Activated CD4-positive, alpha-beta memory T cell treated with anti-CD3 and anti-CD28 coated beads for 36 hours (primary cell): ENCODE data around the gene MAP1B. TPM values are rescaled to one million over a fixed set of nuclear protein-coding genes. Genes with fewer than 3 reads are reported as not detected.

ENCODE experiments used
- CTCF ChIA-PET: fragments of 350-600 bp; sonication (Branson Sonifier 250); formaldehyde crosslinking; loops from one replicate; lab custom pipeline; 2021; ENCODE audit warnings: antibody characterized with exemption, inconsistent platforms; lab: Charles Lee
- POLR2A ChIA-PET: fragments of 350-600 bp; sonication (Branson Sonifier 250); formaldehyde crosslinking; loops from one replicate; lab custom pipeline; 2021; ENCODE audit warnings: antibody characterized with exemption; lab: Charles Lee
- DNase-seq: peaks from one replicate; pipeline ENCODE4 v3.0.0-alpha.2; 2020
- H3K27ac Mint-ChIP-seq: one replicate; pipeline ENCODE4 v1.8.0; 2021; ENCODE audit warnings: mixed read lengths
- H3K27me3 Mint-ChIP-seq: one replicate; pipeline ENCODE4 v1.8.0; 2021; ENCODE audit warnings: mixed read lengths
- H3K36me3 Mint-ChIP-seq: one replicate; pipeline ENCODE4 v1.8.0; 2021; ENCODE audit warnings: mixed read lengths
- H3K4me1 Mint-ChIP-seq: one replicate; pipeline ENCODE4 v1.8.0; 2021; ENCODE audit warnings: low read depth, mixed read lengths
- H3K4me3 Mint-ChIP-seq: one replicate; pipeline ENCODE4 v1.8.0; 2021; ENCODE audit warnings: mild to moderate bottlenecking, mixed read lengths
- H3K9me3 Mint-ChIP-seq: one replicate; pipeline ENCODE4 v1.8.0; 2021; ENCODE audit warnings: mixed read lengths
- intact Hi-C: fragments of 100-400 bp; cut with micrococcal nuclease; formaldehyde crosslinking; loops from one replicate; pipeline ENCODE4 v1.15.1; 2023
- total RNA-seq, 2 experiments: library from RNA; stranded (reverse); gene quantifications; one replicate each; pipeline ENCODE4 v1.2.3, GENCODE V29; 2021

Gene MAP1B
- total RNA-seq, 2 experiments from 2014 or later = 0.51 to 0.78 TPM

GRCh38 chr5:72224946-72225463 lies 117.7 kb downstream of the MAP1B start:
- H3K36me3 Mint-ChIP-seq = peaks cover 70% of the 10 kb centered on the region
- H3K27ac Mint-ChIP-seq = no peak overlapping the region

GRCh38 chr5:72225741-72226140 lies 118.5 kb downstream of the MAP1B start:
- no peak overlapping the region for H3K27ac Mint-ChIP-seq
- peaks cover 72% of the 10 kb centered on the region for H3K36me3 Mint-ChIP-seq
- H3K4me3 Mint-ChIP-seq = no peak overlapping the region
- intact Hi-C loops = no loop called here
- no peaks in the 10 kb centered on the region for H3K4me1 Mint-ChIP-seq
- no peaks in the 10 kb centered on the region for H3K9me3 Mint-ChIP-seq
- no peak for DNase-seq
- no peaks in the 10 kb centered on the region for H3K27me3 Mint-ChIP-seq
- CTCF ChIA-PET = no interaction called here
- POLR2A ChIA-PET = no interaction called here

More at GRCh38 chr5:72224946-72225463, 117.7 kb downstream of the MAP1B start:
- intact Hi-C loops = no loop called here
- no peak for DNase-seq
- no peaks in the 10 kb centered on the region for H3K9me3 Mint-ChIP-seq
- no peak overlapping the region for H3K4me3 Mint-ChIP-seq
- CTCF ChIA-PET = no interaction called here
- POLR2A ChIA-PET = no interaction called here
- no peaks in the 10 kb centered on the region for H3K4me1 Mint-ChIP-seq
- no peaks in the 10 kb centered on the region for H3K27me3 Mint-ChIP-seq

- ChIA-PET CTCF (no interaction called here), POLR2A (no interaction called here)
- no peak for DNase-seq
- Mint-ChIP-seq H3K4me3 (no peak overlapping the region), H3K36me3 (peaks cover 74% of the 10 kb centered on the region), H3K4me1 (peaks cover under 1% of the 10 kb centered on the region), H3K27me3 (no peaks in the 10 kb centered on the region), H3K9me3 (no peaks in the 10 kb centered on the region), H3K27ac (no peak overlapping the region)
- intact Hi-C loops = no loop called here
Observed at GRCh38 chr5:72226950-72227349, 119.7 kb downstream of the MAP1B start.

- DNase-seq = no peak
- CTCF ChIA-PET = interaction anchor here (0.6 kb wide), 1 partner anchor 254 kb away, joined by 4 read pairs; no protein-coding TSS in a partner anchor
- H3K36me3 Mint-ChIP-seq = peaks cover 68% of the 10 kb centered on the region
- no peak overlapping the region for H3K27ac Mint-ChIP-seq
- intact Hi-C loops = no loop called here
- no peaks in the 10 kb centered on the region for H3K9me3 Mint-ChIP-seq
- peaks cover 14% of the 10 kb centered on the region for H3K4me1 Mint-ChIP-seq
- H3K27me3 Mint-ChIP-seq = no peaks in the 10 kb centered on the region
- POLR2A ChIA-PET = no interaction called here
- H3K4me3 Mint-ChIP-seq = no peak overlapping the region
Observed at GRCh38 chr5:72228960-72229359, 121.7 kb downstream of the MAP1B start.

GRCh38 chr5:72231991-72232703 lies 124.9 kb downstream of the MAP1B start:
- no peaks in the 10 kb centered on the region for H3K9me3 Mint-ChIP-seq
- intact Hi-C loops = loop anchor here (5.0 to 10.0 kb wide), 4 partner anchors 35 to 630 kb away; no protein-coding TSS in a partner anchor
- H3K4me3 Mint-ChIP-seq = no peak overlapping the region
- POLR2A ChIA-PET = no interaction called here
- no peak overlapping the region for H3K27ac Mint-ChIP-seq
- peaks cover 51% of the 10 kb centered on the region for H3K36me3 Mint-ChIP-seq
- peaks cover 36% of the 10 kb centered on the region for H3K4me1 Mint-ChIP-seq
- CTCF ChIA-PET = no interaction called here
- no peak for DNase-seq
- H3K27me3 Mint-ChIP-seq = no peaks in the 10 kb centered on the region

- no peak overlapping the region for H3K4me3 Mint-ChIP-seq
- H3K27ac Mint-ChIP-seq = no peak overlapping the region
- peaks cover 36% of the 10 kb centered on the region for H3K4me1 Mint-ChIP-seq
- ChIA-PET CTCF (no interaction called here), POLR2A (no interaction called here)
- DNase-seq = no peak
- H3K27me3 Mint-ChIP-seq = no peaks in the 10 kb centered on the region
- intact Hi-C loops = loop anchor here (5.0 to 10.0 kb wide), 4 partner anchors 34 to 631 kb away; no protein-coding TSS in a partner anchor
- H3K9me3 Mint-ChIP-seq = no peaks in the 10 kb centered on the region
- H3K36me3 Mint-ChIP-seq = peaks cover 50% of the 10 kb centered on the region
Observed at GRCh38 chr5:72232838-72233237, 125.6 kb downstream of the MAP1B start.

- no peak overlapping the region for H3K4me3 Mint-ChIP-seq
- H3K4me1 Mint-ChIP-seq = peaks cover 36% of the 10 kb centered on the region
- H3K36me3 Mint-ChIP-seq = peaks cover 51% of the 10 kb centered on the region
- intact Hi-C loops = loop anchor here (1.0 to 10.0 kb wide), 10 partner anchors 21 to 632 kb away; no protein-coding TSS in a partner anchor
- no peak for DNase-seq
- H3K27ac Mint-ChIP-seq = no peak overlapping the region
- CTCF ChIA-PET = interaction anchor here (1.2 to 1.9 kb wide), 4 partner anchors 13 to 95 kb away, joined by 3 to 6 read pairs (median 4); no protein-coding TSS in a partner anchor
- H3K9me3 Mint-ChIP-seq = no peaks in the 10 kb centered on the region
- no peaks in the 10 kb centered on the region for H3K27me3 Mint-ChIP-seq
- POLR2A ChIA-PET = interaction anchor here (0.6 to 1.5 kb wide), 4 partner anchors 39 to 459 kb away, joined by 4 to 7 read pairs (median 4); no protein-coding TSS in a partner anchor
Observed at GRCh38 chr5:72233835-72234234, 126.6 kb downstream of the MAP1B start.

- peaks cover 36% of the 10 kb centered on the region for H3K4me1 Mint-ChIP-seq
- ChIA-PET POLR2A (interaction anchor here (0.6 to 1.5 kb wide), 4 partner anchors 39 to 460 kb away, joined by 4 to 7 read pairs (median 4); no protein-coding TSS in a partner anchor), CTCF (interaction anchor here (0.8 to 1.9 kb wide), 6 partner anchors 13 to 100 kb away, joined by 3 to 6 read pairs (median 4); no protein-coding TSS in a partner anchor)
- no peak overlapping the region for H3K27ac Mint-ChIP-seq
- H3K27me3 Mint-ChIP-seq = no peaks in the 10 kb centered on the region
- intact Hi-C loops = loop anchor here (1.0 to 10.0 kb wide), 10 partner anchors 21 to 632 kb away; no protein-coding TSS in a partner anchor
- peaks cover 48% of the 10 kb centered on the region for H3K36me3 Mint-ChIP-seq
- H3K4me3 Mint-ChIP-seq = no peak overlapping the region
- peak; percentile 25 for DNase-seq
- H3K9me3 Mint-ChIP-seq = no peaks in the 10 kb centered on the region
Observed at GRCh38 chr5:72234265-72234700, 127.0 kb downstream of the MAP1B start.

- ChIA-PET POLR2A (interaction anchor here (1.4 to 1.5 kb wide), 2 partner anchors 40 to 73 kb away, joined by 4 read pairs; no protein-coding TSS in a partner anchor), CTCF (interaction anchor here (0.8 to 1.9 kb wide), 6 partner anchors 12 to 101 kb away, joined by 3 to 6 read pairs (median 4); no protein-coding TSS in a partner anchor)
- H3K4me1 Mint-ChIP-seq = peaks cover 36% of the 10 kb centered on the region
- intact Hi-C loops = loop anchor here (1.0 to 10.0 kb wide), 10 partner anchors 22 to 633 kb away; no protein-coding TSS in a partner anchor
- no peaks in the 10 kb centered on the region for H3K27me3 Mint-ChIP-seq
- no peak for DNase-seq
- no peaks in the 10 kb centered on the region for H3K9me3 Mint-ChIP-seq
- H3K4me3 Mint-ChIP-seq = no peak overlapping the region
- no peak overlapping the region for H3K27ac Mint-ChIP-seq
- H3K36me3 Mint-ChIP-seq = peaks cover 48% of the 10 kb centered on the region
Observed at GRCh38 chr5:72234868-72235267, 127.6 kb downstream of the MAP1B start.

GRCh38 chr5:72235725-72236124 lies 128.4 kb downstream of the MAP1B start:
- ChIA-PET CTCF (interaction anchor here (1.9 kb wide), 1 partner anchor 97 kb away, joined by 6 read pairs; no protein-coding TSS in a partner anchor), POLR2A (no interaction called here)
- Mint-ChIP-seq H3K27ac (no peak overlapping the region), H3K4me1 (peaks cover 36% of the 10 kb centered on the region), H3K4me3 (no peak overlapping the region), H3K27me3 (no peaks in the 10 kb centered on the region), H3K9me3 (no peaks in the 10 kb centered on the region), H3K36me3 (peaks cover 42% of the 10 kb centered on the region)
- intact Hi-C loops = loop anchor here (2.0 to 10.0 kb wide), 4 partner anchors 23 to 453 kb away; no protein-coding TSS in a partner anchor
- no peak for DNase-seq

GRCh38 chr5:72237415-72237814 lies 130.1 kb downstream of the MAP1B start:
- H3K36me3 Mint-ChIP-seq = peaks cover 33% of the 10 kb centered on the region
- CTCF ChIA-PET = no interaction called here

GRCh38 chr5:72237879-72238278 lies 130.6 kb downstream of the MAP1B start:
- Mint-ChIP-seq H3K27me3 (no peaks in the 10 kb centered on the region), H3K4me1 (peaks cover 26% of the 10 kb centered on the region), H3K27ac (no peak overlapping the region), H3K36me3 (peaks cover 32% of the 10 kb centered on the region), H3K9me3 (no peaks in the 10 kb centered on the region), H3K4me3 (no peak overlapping the region)
- CTCF ChIA-PET = no interaction called here
- intact Hi-C loops = loop anchor here (10.0 kb wide), 1 partner anchor 63 kb away; no protein-coding TSS in a partner anchor
- no peak for DNase-seq
- POLR2A ChIA-PET = no interaction called here

More at GRCh38 chr5:72237415-72237814, 130.1 kb downstream of the MAP1B start:
- H3K9me3 Mint-ChIP-seq = no peaks in the 10 kb centered on the region
- peaks cover 30% of the 10 kb centered on the region for H3K4me1 Mint-ChIP-seq
- H3K4me3 Mint-ChIP-seq = no peak overlapping the region
- no peaks in the 10 kb centered on the region for H3K27me3 Mint-ChIP-seq
- POLR2A ChIA-PET = no interaction called here
- no peak for DNase-seq
- intact Hi-C loops = loop anchor here (10.0 kb wide), 1 partner anchor 63 kb away; no protein-coding TSS in a partner anchor
- H3K27ac Mint-ChIP-seq = no peak overlapping the region
